ENCODE data around the gene TYW1B.
"Not testable (repeated sequence)": the region's sequence is repeated elsewhere in the genome, so short reads cannot be mapped to it uniquely, and the experiment has no call there.

The TYW1B gene

DNA sequence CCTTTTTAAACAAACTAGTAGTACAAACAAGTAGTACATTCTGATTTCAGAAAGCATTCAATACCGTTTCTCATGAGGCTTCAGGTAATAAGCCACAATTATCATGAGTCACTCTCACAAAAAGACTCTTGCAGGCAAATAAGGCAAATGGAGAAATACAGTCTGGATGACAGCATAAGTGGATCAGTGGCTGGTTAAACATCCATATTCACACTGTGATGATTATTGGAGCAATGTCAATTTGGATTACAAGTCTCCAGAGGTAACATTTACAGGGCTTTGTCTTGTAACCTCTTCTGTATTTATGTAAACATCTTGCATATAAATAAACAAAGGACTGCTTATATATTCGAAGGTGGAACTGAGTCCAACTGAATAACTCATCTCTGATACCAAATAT lies 55.4 kb downstream of the TYW1B start:
- DNase-seq (ENCODE audit: low read depth); H3K4me3 ChIP-seq (ENCODE audit: low read depth, low read length): not testable (repeated sequence)

DNA sequence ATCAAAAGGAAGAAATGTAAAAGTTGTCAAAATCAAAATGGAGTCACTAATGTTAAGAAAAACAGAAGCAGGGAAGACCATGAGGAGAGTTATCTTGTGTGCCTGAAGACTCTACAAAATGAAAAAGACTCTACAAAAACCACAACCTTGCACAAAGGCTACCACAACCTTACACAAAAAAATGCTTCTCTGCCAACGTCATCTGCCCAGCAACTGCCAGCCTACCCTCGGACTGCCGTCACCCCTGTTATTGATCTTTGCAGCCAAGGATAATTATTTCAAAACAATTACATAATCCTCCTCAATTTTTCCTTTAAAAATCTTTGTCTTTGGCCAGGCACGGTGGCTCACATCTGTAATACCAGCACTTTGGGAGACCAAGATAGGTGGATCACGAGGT lies 61.0 kb downstream of the TYW1B start:
- DNase-seq (ENCODE audit: low read depth); H3K4me3 ChIP-seq (ENCODE audit: low read depth, low read length): not testable (repeated sequence)

DNA sequence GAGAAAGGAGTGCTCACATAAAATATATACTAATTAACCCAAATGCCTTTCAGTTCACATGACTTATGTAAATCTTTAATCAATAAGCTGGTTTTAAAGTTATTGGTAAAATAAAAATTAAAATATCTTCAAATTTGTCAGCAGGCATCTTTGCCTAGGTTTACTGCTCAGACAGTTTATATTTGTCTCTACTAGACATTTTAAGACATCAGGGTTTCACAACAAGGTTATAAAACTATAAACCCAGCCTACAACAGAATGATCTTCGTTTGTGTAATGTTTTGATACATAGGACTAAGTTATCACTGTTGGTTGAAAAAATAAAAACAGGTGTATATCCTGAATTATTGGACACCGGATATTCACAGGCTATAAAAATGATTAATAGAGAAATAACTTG lies 67.4 kb downstream of the TYW1B start:
- no peak for DNase-seq (ENCODE audit: low read depth)
- no peak overlapping the region for H3K4me3 ChIP-seq (ENCODE audit: low read depth, low read length)

DNA sequence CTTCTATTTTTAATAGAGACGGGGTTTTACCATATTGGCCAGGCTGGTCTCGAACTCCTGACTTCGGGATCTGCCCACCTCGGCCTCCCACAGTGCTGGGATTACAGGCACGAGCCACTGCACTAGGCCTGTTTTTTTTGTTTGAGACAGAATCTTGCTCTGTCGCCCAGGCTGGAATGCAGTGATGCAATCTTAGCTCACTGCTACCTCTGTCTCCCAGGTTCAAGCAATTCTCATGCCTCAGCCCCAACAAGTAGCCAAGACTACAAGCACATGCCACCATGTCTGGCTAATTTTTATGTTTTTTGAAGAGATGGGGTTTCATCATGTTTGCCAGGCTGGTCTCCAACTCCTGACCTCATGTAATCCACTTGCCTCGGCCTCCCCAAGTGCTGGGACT lies 73.7 kb downstream of the TYW1B start:
- no peak for DNase-seq (ENCODE audit: low read depth)
- H3K4me3 ChIP-seq (ENCODE audit: low read depth, low read length): no peak overlapping the region

DNA sequence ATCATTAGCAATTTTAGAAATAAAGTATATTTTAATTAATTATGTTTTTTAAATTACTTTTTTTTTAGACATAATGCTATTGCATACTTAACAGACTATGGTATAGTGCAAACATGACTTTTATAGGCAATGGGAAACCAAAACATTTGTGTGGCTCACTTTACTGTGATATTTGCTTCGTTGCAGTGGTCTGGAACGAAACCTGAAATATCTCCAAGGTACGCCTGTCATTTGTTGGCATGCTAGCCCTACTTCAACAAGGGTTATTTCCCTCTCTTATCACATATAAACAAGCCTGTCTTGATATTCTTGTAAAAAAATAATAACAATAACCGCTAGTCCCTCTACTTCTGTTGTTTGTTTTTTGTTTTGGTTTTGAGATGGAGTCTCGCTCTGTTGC lies 74.2 kb downstream of the TYW1B start:
- H3K4me3 ChIP-seq (ENCODE audit: low read depth, low read length): no peak overlapping the region
- DNase-seq (ENCODE audit: low read depth): no peak

DNA sequence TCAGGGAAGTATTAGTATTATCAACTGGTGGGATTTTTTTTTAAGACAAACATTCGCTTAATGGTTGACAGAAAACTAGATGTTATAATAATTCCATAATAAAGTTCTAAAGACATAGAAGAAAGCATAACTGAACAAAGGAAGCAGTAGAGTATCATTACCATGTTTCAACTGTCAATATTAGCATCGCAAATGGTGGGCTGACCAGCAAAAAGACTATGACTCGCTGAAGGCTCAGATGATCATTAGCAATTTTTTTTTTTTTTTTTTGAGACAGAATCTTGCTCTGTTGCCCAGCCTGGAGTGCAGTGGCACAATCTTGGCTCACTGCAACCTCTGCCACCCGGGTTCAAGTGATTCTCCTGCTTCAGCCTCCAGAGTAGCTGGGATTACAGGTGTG lies 74.8 kb downstream of the TYW1B start:
- DNase-seq (ENCODE audit: low read depth); H3K4me3 ChIP-seq (ENCODE audit: low read depth, low read length): not testable (repeated sequence)

DNA sequence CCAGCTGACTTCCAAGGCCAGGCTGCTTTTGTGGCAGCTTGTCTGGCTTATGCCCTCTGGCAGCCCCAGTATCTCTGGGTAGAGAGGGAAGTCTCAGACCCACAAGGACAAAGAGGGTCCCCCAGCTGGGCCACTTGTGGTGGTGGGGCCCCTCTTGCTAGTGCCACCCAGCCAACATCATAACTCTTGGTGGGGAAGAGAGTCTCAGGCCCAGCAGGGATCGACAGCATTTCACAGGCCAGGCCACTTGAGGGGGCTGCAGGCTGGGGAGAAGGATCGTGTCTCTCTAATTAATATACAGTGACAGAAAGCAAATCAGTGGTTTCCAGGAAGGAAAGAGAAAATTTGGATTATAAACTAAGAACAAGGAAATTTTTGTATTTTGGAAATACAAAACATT lies 76.0 kb downstream of the TYW1B start:
- DNase-seq (ENCODE audit: low read depth): no peak
- H3K4me3 ChIP-seq (ENCODE audit: low read depth, low read length): no peak overlapping the region

DNA sequence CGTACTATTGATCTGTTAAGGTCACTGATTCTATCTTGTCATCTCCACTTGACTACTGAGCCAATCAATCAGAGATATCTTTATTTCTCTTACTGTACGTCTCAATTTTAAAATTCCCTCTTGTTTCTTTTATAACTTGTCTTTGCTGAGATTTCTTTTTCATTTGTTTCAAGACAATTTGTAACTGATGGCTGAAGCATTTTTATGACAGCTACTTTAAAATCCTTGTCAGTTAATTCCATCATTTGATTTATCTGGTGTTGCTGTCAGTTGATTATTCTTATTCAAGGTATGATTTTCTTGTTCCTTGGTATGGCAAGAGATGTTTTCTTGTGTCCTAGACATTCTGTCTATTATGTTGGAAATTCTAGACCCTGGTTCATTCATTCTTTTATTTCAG lies 76.6 kb downstream of the TYW1B start:
- no peak for DNase-seq (ENCODE audit: low read depth)
- H3K4me3 ChIP-seq (ENCODE audit: low read depth, low read length): no peak overlapping the region

DNA sequence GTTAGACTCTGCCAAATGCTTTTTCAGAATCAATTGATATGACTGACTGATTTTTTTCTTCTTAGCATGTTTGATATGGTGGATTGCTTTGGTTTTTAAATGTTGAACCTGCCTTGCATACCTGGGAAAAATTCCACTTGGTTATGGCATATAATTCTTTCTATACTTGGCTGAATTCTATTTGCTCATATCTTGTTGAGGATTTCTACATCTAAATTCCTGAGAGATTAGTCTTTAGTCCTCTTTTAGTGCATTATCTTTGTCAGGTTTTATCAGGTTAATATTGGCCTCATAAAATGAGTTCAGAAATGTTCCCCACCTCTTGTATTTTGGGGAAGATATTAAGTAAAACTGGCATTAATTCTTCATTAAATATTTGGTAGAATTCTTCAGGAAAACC lies 79.4 kb downstream of the TYW1B start:
- DNase-seq (ENCODE audit: low read depth); H3K4me3 ChIP-seq (ENCODE audit: low read depth, low read length): not testable (repeated sequence)

DNA sequence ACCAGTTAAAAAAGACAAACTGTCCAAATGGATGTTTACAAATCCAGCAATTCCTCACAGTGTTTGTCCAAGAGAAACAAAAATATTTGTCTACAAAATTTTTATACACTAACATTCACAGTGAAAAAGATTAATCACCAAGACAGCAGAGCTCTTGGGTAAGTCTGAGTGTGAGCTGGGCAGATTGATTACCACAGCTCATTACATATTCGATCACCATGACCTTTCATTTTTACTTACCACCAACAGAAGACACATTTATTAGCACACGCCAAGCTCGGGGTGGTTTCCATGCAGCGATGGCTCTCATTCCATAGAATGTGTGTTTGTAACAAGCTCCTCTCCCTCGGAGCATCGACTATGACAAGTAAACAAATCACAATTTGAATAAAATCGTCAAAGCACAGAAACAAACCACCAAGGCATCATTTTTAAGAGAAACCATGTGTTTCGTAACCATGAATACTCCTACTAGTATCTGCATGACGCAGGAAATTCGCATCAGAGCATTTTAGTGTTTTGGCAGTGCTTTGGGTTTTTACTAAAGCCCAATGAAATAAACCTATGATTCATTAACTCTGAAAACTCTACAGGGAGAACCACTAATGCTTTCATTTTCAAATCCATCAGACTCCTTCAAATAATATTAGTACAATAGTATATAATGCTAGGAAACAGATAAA lies 83.6 kb downstream of the TYW1B start:
- peak overlapping the region; percentile 27 for H3K4me3 ChIP-seq (ENCODE audit: low read depth, low read length)
- peak; percentile 67 for DNase-seq (ENCODE audit: low read depth)

DNA sequence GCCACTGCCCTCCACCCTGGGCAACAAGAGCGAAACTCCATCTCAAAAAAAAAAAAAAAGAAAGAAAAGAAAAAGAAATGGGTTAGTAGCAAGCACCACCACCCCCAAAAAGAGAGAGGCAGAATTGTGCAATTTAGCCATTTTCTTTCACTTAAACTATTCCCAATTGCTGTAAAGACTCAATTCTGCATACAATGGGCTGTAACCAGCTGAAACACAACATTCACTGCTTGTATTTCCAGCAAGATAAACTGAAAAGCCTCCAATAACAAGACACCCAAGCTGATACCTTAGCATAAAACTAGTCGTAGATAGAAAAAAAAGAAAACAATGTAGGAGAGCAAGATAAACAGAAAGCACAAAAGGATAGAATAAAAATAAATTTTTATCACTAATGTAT lies 84.2 kb downstream of the TYW1B start:
- H3K4me3 ChIP-seq (ENCODE audit: low read depth, low read length); DNase-seq (ENCODE audit: low read depth): not testable (repeated sequence)

DNA sequence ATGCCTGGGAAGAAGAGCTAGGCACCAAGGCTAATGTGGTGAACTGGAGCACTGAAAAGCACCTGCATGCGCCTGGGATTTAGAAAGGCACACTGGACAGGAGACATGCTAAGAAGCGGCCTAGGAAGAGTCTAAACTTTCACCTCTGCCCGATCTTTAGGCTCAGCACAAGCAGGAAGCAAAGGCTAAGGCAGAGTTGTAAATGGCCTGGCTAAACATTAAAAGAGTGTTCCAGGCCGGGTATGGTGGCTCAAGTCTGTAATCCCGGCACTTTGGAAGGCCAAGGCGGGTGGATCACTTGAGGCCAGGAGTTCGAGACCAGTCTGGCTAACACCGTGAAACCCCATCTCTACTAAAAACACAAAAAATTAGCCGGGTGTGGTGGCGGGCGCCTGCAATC lies 88.3 kb downstream of the TYW1B start:
- H3K4me3 ChIP-seq (ENCODE audit: low read depth, low read length); DNase-seq (ENCODE audit: low read depth): not testable (repeated sequence)

DNA sequence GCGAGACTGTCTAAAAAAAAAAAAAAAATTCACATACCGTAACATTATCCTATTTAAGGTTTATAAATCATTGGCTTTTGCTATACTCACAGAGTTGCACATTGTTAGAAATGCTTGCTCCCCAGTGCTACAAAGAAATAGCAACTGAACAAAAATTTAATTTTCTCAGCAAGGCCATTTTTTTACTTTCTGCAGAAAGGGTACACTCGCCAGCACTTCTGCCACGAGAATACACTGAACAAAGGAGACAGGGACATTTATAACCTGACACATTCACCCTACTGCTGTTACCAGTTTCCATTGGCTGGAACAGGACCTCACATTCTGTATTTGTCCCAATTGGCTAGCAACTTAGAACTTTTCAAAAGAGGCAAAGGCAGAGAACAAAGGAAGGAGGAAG lies 92.1 kb downstream of the TYW1B start:
- not testable (repeated sequence) for H3K4me3 ChIP-seq (ENCODE audit: low read depth, low read length); DNase-seq (ENCODE audit: low read depth)

DNA sequence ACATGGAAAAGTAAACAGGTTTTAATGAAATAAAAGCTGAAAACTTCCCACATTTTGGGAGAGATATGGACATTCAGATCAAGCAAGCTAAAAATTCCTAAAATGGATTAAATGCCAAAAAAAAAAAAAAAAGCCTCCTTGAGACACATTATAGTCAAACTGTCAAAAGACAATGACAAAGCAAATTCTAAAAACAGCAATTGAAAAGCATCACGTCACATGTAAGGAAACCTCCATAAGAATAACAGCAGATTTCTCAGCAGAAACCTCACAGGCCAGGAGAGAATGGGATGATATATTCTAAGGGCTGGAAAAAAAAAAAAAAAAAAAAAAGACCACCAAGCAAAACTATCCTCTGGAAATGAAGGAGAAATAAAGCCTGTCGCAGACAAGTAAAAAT lies 97.2 kb downstream of the TYW1B start:
- DNase-seq (ENCODE audit: low read depth); H3K4me3 ChIP-seq (ENCODE audit: low read depth, low read length): not testable (repeated sequence)

DNA sequence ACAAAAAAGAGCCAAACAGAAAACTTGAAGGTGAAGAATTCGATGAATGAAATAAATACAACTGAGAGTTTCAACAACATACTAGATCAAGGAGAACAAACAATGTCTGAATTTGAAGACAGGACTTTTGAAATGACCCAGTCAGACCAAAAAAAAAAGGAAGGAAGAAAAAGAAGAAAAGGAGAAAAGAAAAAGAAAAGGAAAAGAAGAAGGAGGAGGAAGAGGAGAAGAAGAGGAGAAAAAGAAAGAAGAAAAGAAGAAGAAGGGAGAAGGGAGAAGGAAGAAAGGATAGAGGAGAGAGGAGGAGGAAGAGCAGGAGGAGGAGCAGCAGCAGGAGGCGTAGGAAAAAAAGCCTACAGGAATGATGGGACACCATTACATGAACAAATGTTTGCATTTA lies 97.6 kb downstream of the TYW1B start:
- not testable (repeated sequence) for H3K4me3 ChIP-seq (ENCODE audit: low read depth, low read length); DNase-seq (ENCODE audit: low read depth)

DNA sequence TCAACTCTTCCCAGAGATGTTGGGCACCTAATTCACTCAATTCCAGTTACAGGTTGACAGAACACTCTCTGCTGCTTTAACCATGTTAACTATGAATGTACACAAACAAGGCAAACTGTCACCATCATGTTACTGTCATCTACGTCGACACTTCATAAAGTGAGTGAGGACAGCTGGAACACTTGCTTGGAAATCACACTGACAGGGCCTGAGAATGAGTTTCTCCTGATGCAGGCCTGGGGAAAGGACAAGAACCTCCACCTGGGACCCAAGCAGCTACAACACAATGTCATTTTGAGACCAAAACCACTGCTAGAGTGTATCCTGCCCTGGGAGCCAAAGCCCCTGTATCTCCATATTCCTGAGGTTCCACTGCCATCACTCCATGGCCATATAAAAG lies 98.9 kb downstream of the TYW1B start:
- DNase-seq (ENCODE audit: low read depth): not testable (repeated sequence)

DNA sequence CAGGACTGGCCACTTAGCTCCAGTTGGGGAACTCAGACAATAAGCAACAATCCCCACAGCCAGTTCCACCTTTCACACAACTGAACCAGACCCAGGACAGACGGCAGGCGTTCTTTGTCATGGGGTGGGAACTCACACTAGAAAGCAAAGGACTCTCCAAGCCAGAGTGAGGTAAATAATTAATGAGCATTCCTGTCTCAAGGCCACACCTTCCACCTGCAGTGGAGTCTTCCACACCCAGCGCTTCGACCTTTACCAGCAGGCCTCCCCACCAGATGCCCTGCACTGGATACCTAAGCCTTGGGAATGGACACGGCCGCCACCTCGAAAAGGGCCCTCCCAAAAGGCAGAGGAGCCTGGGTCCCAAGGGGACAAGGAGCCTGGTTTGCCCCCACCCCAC lies 105.3 kb downstream of the TYW1B start:
- not testable (repeated sequence) for DNase-seq (ENCODE audit: low read depth); H3K4me3 ChIP-seq (ENCODE audit: low read depth, low read length)

More for the DNA sequence above, 98.9 kb downstream of the TYW1B start:
- H3K4me3 ChIP-seq (ENCODE audit: low read depth, low read length): not testable (repeated sequence)

DNA sequence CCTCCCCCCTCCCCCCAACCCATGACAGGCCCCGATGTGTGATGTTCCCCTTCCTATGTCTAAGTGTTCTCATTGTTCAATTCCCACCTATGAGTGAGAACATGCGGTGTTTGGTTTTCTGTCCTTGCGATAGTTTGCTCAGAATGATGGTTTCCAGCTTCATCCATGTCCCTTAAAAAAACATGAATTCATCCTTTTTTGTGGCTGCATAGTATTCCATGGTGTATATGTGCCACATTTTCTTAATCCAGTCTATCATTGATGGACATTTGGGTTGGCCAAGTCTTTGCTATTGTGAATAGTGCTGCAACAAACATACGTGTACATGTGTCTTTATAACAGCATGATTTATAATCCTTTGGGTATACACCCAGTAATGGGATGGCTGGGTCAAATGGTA lies 107.1 kb downstream of the TYW1B start:
- DNase-seq (ENCODE audit: low read depth); H3K4me3 ChIP-seq (ENCODE audit: low read depth, low read length): not testable (repeated sequence)

DNA sequence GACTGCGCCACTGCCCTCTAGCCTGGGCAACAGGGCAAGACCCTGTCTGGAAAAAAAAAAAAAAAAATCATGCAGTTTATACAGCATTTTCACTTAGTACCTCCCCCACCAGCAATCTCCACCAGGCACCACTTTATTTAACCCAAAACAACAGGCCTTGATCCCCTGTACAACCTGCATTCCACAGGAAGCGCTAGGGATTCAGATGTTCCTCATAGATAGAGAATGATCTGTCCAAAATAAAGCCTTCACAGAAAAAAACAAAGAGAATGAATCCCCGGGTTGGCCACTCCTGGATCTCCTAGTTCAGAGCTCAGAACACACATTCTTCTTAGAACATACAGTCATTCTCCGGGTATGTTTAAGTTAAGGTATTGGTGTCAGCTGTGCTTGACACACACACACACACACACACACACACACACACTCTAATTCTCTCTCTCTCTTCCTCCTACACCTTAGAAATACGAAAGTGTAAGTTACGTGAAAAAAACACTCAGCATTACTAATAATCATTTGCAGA lies 110.7 kb downstream of the TYW1B start:
- DNase-seq (ENCODE audit: low read depth): not testable (repeated sequence)

DNA sequence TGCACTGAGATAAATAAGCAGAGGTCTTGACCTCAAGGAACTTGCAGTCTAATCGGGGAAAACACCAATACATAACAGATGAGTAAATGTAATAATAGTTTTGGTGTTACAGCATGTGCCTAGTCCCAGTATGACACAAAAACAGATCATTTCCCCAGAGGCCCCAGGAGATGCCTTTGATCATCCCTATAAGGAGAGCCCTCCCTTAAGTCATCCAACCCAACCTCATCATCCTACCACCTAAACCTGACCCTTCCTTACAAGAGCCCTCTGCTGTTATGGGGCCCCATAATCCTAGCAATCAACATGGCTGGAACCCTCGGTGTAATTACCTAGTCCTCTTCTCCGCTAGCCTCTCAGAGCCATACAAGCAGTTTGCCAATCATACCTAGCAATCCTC lies 116.1 kb downstream of the TYW1B start:
- DNase-seq (ENCODE audit: low read depth); H3K4me3 ChIP-seq (ENCODE audit: low read depth, low read length): not testable (repeated sequence)

More for the DNA sequence above, 110.7 kb downstream of the TYW1B start:
- H3K4me3 ChIP-seq (ENCODE audit: low read depth, low read length): not testable (repeated sequence)

DNA sequence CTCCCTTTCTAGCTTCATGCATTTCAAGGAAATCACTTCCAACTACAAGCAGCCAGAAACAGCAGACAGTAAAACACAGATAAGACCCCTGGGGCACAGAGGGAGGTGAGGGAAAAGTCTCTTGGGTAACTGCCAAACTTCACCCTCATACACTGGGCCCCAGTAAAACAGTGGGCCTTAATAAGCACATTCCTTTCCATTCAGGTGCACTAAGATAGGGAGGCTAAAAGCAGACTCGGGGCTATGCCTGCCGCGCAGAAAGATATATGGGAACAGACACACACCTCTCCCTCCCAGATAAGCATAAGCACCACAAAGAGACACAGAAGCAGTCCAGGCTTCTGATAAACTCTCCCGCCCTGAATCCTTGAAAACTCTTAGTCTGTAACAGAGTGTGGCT lies 117.0 kb downstream of the TYW1B start:
- no peak for DNase-seq (ENCODE audit: low read depth)
- no peak overlapping the region for H3K4me3 ChIP-seq (ENCODE audit: low read depth, low read length)

Measured in skeletal muscle cell (primary cell).